H1 (cell line): ENCODE data around the gene PIGX. TPM values are rescaled to one million over a fixed set of nuclear protein-coding genes. Genes with fewer than 3 reads are reported as not detected.

Experiments used
- CBX8 ChIP-seq: fragments of 300-800, 300-1000 bp; sonication (generic); IDR thresholded peaks from 2 replicates; pipeline ENCODE4 v1.7.1; 2016; ENCODE audit warnings: low read depth, low read length, borderline replicate concordance
- CEBPB ChIP-seq: IDR thresholded peaks from 2 replicates; pipeline ENCODE4 v1.6.1; 2012; ENCODE audit warnings: low read depth, low read length
- FOSL1 ChIP-seq: IDR thresholded peaks from 2 replicates; pipeline ENCODE4 v1.6.1; 2011; ENCODE audit warnings: mild to moderate bottlenecking, low read depth, low read length, moderate library complexity; ENCODE audit not compliant: insufficient read depth
- JUN ChIP-seq: IDR thresholded peaks from 2 replicates; pipeline ENCODE4 v1.6.1; 2011; ENCODE audit warnings: low read depth, mild to moderate bottlenecking, improper control_type of control experiment, low read length
- KDM1A ChIP-seq: fragments of 200-600, 300-600 bp; sonication (generic); IDR thresholded peaks from 2 replicates; pipeline ENCODE4 v1.7.1; 2016; ENCODE audit warnings: mild to moderate bottlenecking, low read length, borderline replicate concordance
- KDM5A ChIP-seq: fragments of 200-600 bp; IDR thresholded peaks from 2 replicates; pipeline ENCODE4 v1.7.1; 2012; ENCODE audit warnings: mild to moderate bottlenecking, low read length, inconsistent platforms, mixed read lengths
- SAP30 ChIP-seq: fragments of 300-600 bp; sonication (generic); IDR thresholded peaks from 2 replicates; pipeline ENCODE4 v1.7.1; 2012; ENCODE audit warnings: low read length, moderate library complexity, mild to moderate bottlenecking, inconsistent platforms; ENCODE audit not compliant: insufficient read depth, insufficient replicate concordance
- SIRT6 ChIP-seq: IDR thresholded peaks from one replicate; pipeline ENCODE4 v1.7.1; 2012; ENCODE audit warnings: low read length, inconsistent platforms
- SP1 ChIP-seq: IDR thresholded peaks from 2 replicates; pipeline ENCODE4 v1.6.1; 2011; ENCODE audit warnings: low read depth, low read length
- SP2 ChIP-seq: IDR thresholded peaks from 2 replicates; pipeline ENCODE4 v1.6.1; 2012; ENCODE audit warnings: mild to moderate bottlenecking, low read length, inconsistent platforms
- SRF ChIP-seq: IDR thresholded peaks from 2 replicates; pipeline ENCODE4 v1.6.1; 2011; ENCODE audit warnings: mild to moderate bottlenecking, low read depth, low read length, moderate library complexity
- TCF12 ChIP-seq: IDR thresholded peaks from 2 replicates; pipeline ENCODE4 v1.6.1; 2011; ENCODE audit warnings: low read depth, mild to moderate bottlenecking, low read length
- polyA plus RNA-seq, 7 experiments: library from polyadenylated mRNA; depleted of rRNA in 3 of 7; stranded (reverse) in 5 of 7; unstranded in 2 of 7; fragments of >200 nt in 5 of 7; fragments of 200-250 nt in 2 of 7; gene quantifications; 1 replicate in 5 of 7; 2 replicates in 1 of 7; 4 replicates in 1 of 7; pipeline versions ENCODE4 v1.2.1 to v1.2.3, GENCODE V29; 2011 to 2013; ENCODE audit warnings: missing spikeins in 2 of 7, mixed read lengths in 2 of 7
- total RNA-seq: library from RNA; stranded (reverse); fragmentation: NEBNext Ultra II Directional; extraction: Animal tissue kit (Norgen Biotek cat#: 25700); gene quantifications from 2 replicates; pipeline ENCODE4 v1.2.1, GENCODE V29; 2021
- TF ChIP-seq, protein P1 (sequence below): fragments of 300-600 bp; sonication (generic); IDR thresholded peaks from 2 replicates; pipeline ENCODE4 v1.7.1; 2012; ENCODE audit warnings: low read length, moderate library complexity, mild to moderate bottlenecking, inconsistent platforms; ENCODE audit not compliant: insufficient replicate concordance

The PIGX gene
- total and polyA plus RNA-seq, 2 of the 8 experiments (the other 6 are each of a cell fraction or from before 2014, with no cell fraction given): 7.0 to 14.9 TPM

DNA sequence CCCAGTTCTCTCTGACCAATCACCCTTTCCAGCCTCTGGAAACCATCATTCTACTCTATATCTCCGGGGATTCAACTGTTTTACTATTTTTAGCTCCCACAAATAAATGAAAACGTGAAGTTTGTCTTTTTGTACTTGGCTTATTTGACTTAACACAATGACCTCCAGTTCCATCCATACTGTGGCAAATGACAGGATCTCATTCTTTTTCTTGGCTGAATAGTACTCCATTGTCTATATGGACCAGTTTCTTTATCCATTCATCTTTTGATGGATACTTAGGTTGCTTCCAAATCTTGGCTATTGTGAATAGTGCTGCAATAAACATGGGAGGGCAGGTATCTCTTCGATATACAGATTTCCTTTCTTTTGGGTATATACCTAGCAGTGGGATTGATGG, 38.5 kb upstream of the PIGX start (continued):
- TF ChIP-seq, protein P1, sequence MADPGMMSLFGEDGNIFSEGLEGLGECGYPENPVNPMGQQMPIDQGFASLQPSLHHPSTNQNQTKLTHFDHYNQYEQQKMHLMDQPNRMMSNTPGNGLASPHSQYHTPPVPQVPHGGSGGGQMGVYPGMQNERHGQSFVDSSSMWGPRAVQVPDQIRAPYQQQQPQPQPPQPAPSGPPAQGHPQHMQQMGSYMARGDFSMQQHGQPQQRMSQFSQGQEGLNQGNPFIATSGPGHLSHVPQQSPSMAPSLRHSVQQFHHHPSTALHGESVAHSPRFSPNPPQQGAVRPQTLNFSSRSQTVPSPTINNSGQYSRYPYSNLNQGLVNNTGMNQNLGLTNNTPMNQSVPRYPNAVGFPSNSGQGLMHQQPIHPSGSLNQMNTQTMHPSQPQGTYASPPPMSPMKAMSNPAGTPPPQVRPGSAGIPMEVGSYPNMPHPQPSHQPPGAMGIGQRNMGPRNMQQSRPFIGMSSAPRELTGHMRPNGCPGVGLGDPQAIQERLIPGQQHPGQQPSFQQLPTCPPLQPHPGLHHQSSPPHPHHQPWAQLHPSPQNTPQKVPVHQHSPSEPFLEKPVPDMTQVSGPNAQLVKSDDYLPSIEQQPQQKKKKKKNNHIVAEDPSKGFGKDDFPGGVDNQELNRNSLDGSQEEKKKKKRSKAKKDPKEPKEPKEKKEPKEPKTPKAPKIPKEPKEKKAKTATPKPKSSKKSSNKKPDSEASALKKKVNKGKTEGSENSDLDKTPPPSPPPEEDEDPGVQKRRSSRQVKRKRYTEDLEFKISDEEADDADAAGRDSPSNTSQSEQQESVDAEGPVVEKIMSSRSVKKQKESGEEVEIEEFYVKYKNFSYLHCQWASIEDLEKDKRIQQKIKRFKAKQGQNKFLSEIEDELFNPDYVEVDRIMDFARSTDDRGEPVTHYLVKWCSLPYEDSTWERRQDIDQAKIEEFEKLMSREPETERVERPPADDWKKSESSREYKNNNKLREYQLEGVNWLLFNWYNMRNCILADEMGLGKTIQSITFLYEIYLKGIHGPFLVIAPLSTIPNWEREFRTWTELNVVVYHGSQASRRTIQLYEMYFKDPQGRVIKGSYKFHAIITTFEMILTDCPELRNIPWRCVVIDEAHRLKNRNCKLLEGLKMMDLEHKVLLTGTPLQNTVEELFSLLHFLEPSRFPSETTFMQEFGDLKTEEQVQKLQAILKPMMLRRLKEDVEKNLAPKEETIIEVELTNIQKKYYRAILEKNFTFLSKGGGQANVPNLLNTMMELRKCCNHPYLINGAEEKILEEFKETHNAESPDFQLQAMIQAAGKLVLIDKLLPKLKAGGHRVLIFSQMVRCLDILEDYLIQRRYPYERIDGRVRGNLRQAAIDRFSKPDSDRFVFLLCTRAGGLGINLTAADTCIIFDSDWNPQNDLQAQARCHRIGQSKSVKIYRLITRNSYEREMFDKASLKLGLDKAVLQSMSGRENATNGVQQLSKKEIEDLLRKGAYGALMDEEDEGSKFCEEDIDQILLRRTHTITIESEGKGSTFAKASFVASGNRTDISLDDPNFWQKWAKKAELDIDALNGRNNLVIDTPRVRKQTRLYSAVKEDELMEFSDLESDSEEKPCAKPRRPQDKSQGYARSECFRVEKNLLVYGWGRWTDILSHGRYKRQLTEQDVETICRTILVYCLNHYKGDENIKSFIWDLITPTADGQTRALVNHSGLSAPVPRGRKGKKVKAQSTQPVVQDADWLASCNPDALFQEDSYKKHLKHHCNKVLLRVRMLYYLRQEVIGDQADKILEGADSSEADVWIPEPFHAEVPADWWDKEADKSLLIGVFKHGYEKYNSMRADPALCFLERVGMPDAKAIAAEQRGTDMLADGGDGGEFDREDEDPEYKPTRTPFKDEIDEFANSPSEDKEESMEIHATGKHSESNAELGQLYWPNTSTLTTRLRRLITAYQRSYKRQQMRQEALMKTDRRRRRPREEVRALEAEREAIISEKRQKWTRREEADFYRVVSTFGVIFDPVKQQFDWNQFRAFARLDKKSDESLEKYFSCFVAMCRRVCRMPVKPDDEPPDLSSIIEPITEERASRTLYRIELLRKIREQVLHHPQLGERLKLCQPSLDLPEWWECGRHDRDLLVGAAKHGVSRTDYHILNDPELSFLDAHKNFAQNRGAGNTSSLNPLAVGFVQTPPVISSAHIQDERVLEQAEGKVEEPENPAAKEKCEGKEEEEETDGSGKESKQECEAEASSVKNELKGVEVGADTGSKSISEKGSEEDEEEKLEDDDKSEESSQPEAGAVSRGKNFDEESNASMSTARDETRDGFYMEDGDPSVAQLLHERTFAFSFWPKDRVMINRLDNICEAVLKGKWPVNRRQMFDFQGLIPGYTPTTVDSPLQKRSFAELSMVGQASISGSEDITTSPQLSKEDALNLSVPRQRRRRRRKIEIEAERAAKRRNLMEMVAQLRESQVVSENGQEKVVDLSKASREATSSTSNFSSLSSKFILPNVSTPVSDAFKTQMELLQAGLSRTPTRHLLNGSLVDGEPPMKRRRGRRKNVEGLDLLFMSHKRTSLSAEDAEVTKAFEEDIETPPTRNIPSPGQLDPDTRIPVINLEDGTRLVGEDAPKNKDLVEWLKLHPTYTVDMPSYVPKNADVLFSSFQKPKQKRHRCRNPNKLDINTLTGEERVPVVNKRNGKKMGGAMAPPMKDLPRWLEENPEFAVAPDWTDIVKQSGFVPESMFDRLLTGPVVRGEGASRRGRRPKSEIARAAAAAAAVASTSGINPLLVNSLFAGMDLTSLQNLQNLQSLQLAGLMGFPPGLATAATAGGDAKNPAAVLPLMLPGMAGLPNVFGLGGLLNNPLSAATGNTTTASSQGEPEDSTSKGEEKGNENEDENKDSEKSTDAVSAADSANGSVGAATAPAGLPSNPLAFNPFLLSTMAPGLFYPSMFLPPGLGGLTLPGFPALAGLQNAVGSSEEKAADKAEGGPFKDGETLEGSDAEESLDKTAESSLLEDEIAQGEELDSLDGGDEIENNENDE: no peak
- TF ChIP-seq SRF (no peak), SAP30 (no peak), SIRT6 (no peak), CEBPB (no peak), JUN (no peak), SP2 (no peak), SP1 (no peak), KDM1A (no peak), CBX8 (no peak), TCF12 (no peak), KDM5A (no peak), FOSL1 (no peak)
